GM12878 (cell line): ENCODE data around the gene PLCB4. TPM values are rescaled to one million over a fixed set of nuclear protein-coding genes. Genes with fewer than 3 reads are reported as not detected.

Source experiments
- ATAC-seq: fragments of 200-7000 bp; cut with Tn5 transposase; 3 replicates; pipeline ENCODE4 v1.9.1; 2020; ENCODE audit warnings: mild to moderate bottlenecking, moderate library complexity
- BruUV-seq: library from RNA; stranded (reverse); fragments of 400-500 nt; replicated peaks from 2 replicates; lab custom pipeline; 2021; lab: Mats Ljungman, UMichigan
- CTCF ChIA-PET: fragments of 300-600 bp; sonication (Branson Sonifier 250); formaldehyde crosslinking; extraction: SDS; loops from one replicate; lab custom pipeline; 2021; ENCODE audit warnings: inconsistent platforms; lab: Yijun Ruan, JAX
- POLR2A ChIA-PET: fragments of 350-600 bp; formaldehyde crosslinking; extraction: SDS; loops from one replicate; lab custom pipeline; 2021; ENCODE audit warnings: inconsistent platforms; lab: Charles Lee
- RAD21 ChIA-PET: fragments of 300-600 bp; sonication (Branson Sonifier 250); formaldehyde crosslinking; loops from one replicate; lab custom pipeline; 2023; ENCODE audit warnings: antibody characterized with exemption; ENCODE audit not compliant: unreplicated experiment; lab: Charles Lee
- SMC1A ChIA-PET: fragments of 300-600 bp; sonication (Branson Sonifier 250); formaldehyde crosslinking; loops from one replicate; lab custom pipeline; 2023; ENCODE audit not compliant: unreplicated experiment, uncharacterized antibody; lab: Charles Lee
- DNase-seq: peaks from one replicate; pipeline ENCODE4 v3.0.0-alpha.2; 2011; ENCODE audit warnings: low read depth, low spot score
- FAIRE-seq: peaks from 3 replicates; lab custom pipeline; 2011; peaks lifted over from hg19 to GRCh38; lab: Jason Lieb, UNC
- H2AFZ ChIP-seq: 2 replicates; pipeline ENCODE4 v1.6.0; 2011; ENCODE audit warnings: low read depth, low read length, control low read depth; ENCODE audit not compliant: control insufficient read depth
- H3K27ac ChIP-seq: 2 replicates; pipeline ENCODE4 v1.5.1; 2011; ENCODE audit warnings: control low read depth; ENCODE audit not compliant: control insufficient read depth, insufficient read depth
- H3K27me3 ChIP-seq, 2 experiments: replicated peaks in 1 of 2; 2 replicates each; pipeline versions ENCODE4 v1.6.0 to v1.6.1; 2011; ENCODE audit warnings: low read length in 1 of 2; ENCODE audit not compliant: control insufficient read depth in 2 of 2, insufficient read depth in 2 of 2
- H3K36me3 ChIP-seq, 2 experiments: 2 replicates each; pipeline ENCODE4 v1.5.1; 2011; ENCODE audit warnings: low read length in 1 of 2; ENCODE audit not compliant: control insufficient read depth in 2 of 2, insufficient read depth in 2 of 2
- H3K4me1 ChIP-seq: 2 replicates; pipeline ENCODE4 v1.6.1; 2011; ENCODE audit warnings: mild to moderate bottlenecking, low read length, moderate library complexity, mixed read lengths; ENCODE audit not compliant: control insufficient read depth, insufficient read depth
- H3K4me2 ChIP-seq: 2 replicates; pipeline ENCODE4 v1.6.0; 2011; ENCODE audit warnings: control low read depth; ENCODE audit not compliant: control insufficient read depth, insufficient read depth
- H3K4me3 ChIP-seq: fragments of 200-600 bp; sonication (generic); 2 replicates; pipeline ENCODE4 v1.5.1; 2016
- H3K79me2 ChIP-seq: 2 replicates; pipeline ENCODE4 v1.6.0; 2011; ENCODE audit warnings: low read length; ENCODE audit not compliant: control insufficient read depth, insufficient read depth
- H3K9ac ChIP-seq: 2 replicates; pipeline ENCODE4 v1.8.0; 2011; ENCODE audit warnings: low read length, control low read depth, mixed read lengths; ENCODE audit not compliant: control insufficient read depth, insufficient read depth
- H3K9me3 ChIP-seq: replicated peaks from 3 replicates; pipeline ENCODE4 v1.5.1; 2011; ENCODE audit warnings: mild to moderate bottlenecking, low read length; ENCODE audit not compliant: control insufficient read depth, insufficient read depth
- H4K20me1 ChIP-seq: 2 replicates; pipeline ENCODE4 v1.6.0; 2011; ENCODE audit not compliant: control insufficient read depth, insufficient read depth
- E2F4 ChIP-seq: IDR thresholded peaks from 2 replicates; pipeline ENCODE4 v1.6.1; 2012; ENCODE audit warnings: low read depth, low read length, improper control_type of control experiment
- EGR1 ChIP-seq, 2 experiments: IDR thresholded peaks; 1 replicate in 1 of 2; 2 replicates in 1 of 2; pipeline ENCODE4 v1.6.1; 2011 to 2012; ENCODE audit warnings: low read depth in 2 of 2, low read length in 2 of 2, borderline replicate concordance in 1 of 2, mild to moderate bottlenecking in 1 of 2, moderate library complexity in 1 of 2
- HDGF ChIP-seq: fragments of 450-650 bp; IDR thresholded peaks from 2 replicates; pipeline ENCODE4 v1.6.1; 2016; ENCODE audit warnings: antibody characterized with exemption
- JUNB ChIP-seq: IDR thresholded peaks from 2 replicates; pipeline ENCODE4 v1.6.1; 2016; ENCODE audit warnings: antibody characterized with exemption, mild to moderate bottlenecking
- KLF5 ChIP-seq: fragments of 450-650 bp; IDR thresholded peaks from 2 replicates; pipeline ENCODE4 v1.6.1; 2014; ENCODE audit warnings: mild to moderate bottlenecking; ENCODE audit not compliant: partially characterized antibody
- MLLT1 ChIP-seq: fragments of 450-650 bp; IDR thresholded peaks from 2 replicates; pipeline ENCODE4 v1.6.1; 2016; ENCODE audit warnings: mild to moderate bottlenecking
- MTA2 ChIP-seq: fragments of 450-650 bp; IDR thresholded peaks from 2 replicates; pipeline ENCODE4 v1.6.1; 2016; ENCODE audit warnings: low read depth, mild to moderate bottlenecking, moderate library complexity
- NR2C2 ChIP-seq: IDR thresholded peaks from 2 replicates; pipeline ENCODE4 v1.6.1; 2011; ENCODE audit warnings: borderline replicate concordance, low read depth; ENCODE audit not compliant: control insufficient read depth, insufficient read length
- RUNX3 ChIP-seq: IDR thresholded peaks from 2 replicates; pipeline ENCODE4 v1.6.1; 2012; ENCODE audit warnings: low read length, inconsistent platforms
- SMARCA5 ChIP-seq: fragments of 450-650 bp; IDR thresholded peaks from 2 replicates; pipeline ENCODE4 v1.6.1; 2017; ENCODE audit warnings: mild to moderate bottlenecking
- SREBF2 ChIP-seq: IDR thresholded peaks from 2 replicates; pipeline ENCODE4 v1.6.1; 2012; ENCODE audit warnings: mild to moderate bottlenecking, low read length
- TBL1XR1 ChIP-seq: IDR thresholded peaks from 2 replicates; pipeline ENCODE4 v1.6.1; 2012; ENCODE audit warnings: low read depth, low read length, improper control_type of control experiment
- ZNF207 ChIP-seq: fragments of 450-650 bp; IDR thresholded peaks from 2 replicates; pipeline ENCODE4 v1.6.1; 2014; ENCODE audit warnings: antibody characterized with exemption, mild to moderate bottlenecking, borderline replicate concordance
- WGBS: methylation state at CpG from one replicate; pipeline ENCODE4 v1.1.6; 2016; ENCODE audit warnings: low lambda C conversion rate; ENCODE audit not compliant: insufficient replicate concordance, insufficient coverage; ENCODE audit errors: missing lambda C conversion rate; 5-methylcytosine and 5-hydroxymethylcytosine counted together
- in situ Hi-C: fragments of 300-500 bp; cut with MboI; formaldehyde crosslinking; loops from 9 replicates; pipeline ENCODE4 v1.14.3; 2018; ENCODE audit warnings: mixed read lengths
- intact Hi-C: fragments of 100-400 bp; cut with micrococcal nuclease; formaldehyde crosslinking; loops from one replicate; pipeline ENCODE4 v1.14.2; 2022; ENCODE audit not compliant: unreplicated experiment
- polyA plus RNA-seq, 11 experiments: library from polyadenylated mRNA; depleted of rRNA in 4 of 11; unstranded in 6 of 11; stranded (reverse) in 5 of 11; fragments of >200 nt; fragmentation: Nextera tagmentation in 4 of 11; fragmentation: Illumina TruSeq in 1 of 11; extraction: Ambion mirVana in 4 of 11; extraction: Trizol in 1 of 11; gene quantifications; 1 replicate in 1 of 11; 2 replicates in 10 of 11; pipeline versions ENCODE4 v1.2.1 to v1.2.3, GENCODE V29; 2011 to 2016; ENCODE audit warnings: inconsistent platforms in 2 of 11, missing spikeins in 2 of 11, low read depth in 1 of 11
- total RNA-seq, 4 experiments: library from RNA; depleted of rRNA in 3 of 4; stranded (reverse); fragments of >200 nt in 3 of 4; fragmentation: Illumina TruSeq in 1 of 4; extraction: Trizol in 1 of 4; gene quantifications; 2 replicates each; pipeline versions ENCODE4 v1.2.1 to v1.2.3, GENCODE V29; 2013 to 2021

The PLCB4 gene
- total and polyA plus RNA-seq, 10 of the 15 experiments (the other 5 are each of a cell fraction or from before 2014, with no cell fraction given): not detected

GRCh38 chr20:9501473-9501872, 432.6 kb downstream of the PLCB4 start:
- Histone ChIP-seq H3K4me3 (no peak overlapping the region), H2AFZ (no peak overlapping the region), H3K4me2 (no peak overlapping the region), H3K27ac (no peak overlapping the region), H3K9me3 (no peaks in the 10 kb centered on the region; the same call in 2 of the 3 replicates), H3K9ac (no peak overlapping the region), H3K79me2 (no peaks in the 10 kb centered on the region), H3K27me3 (peaks cover 0 to 4% of the 10 kb centered on the region in 2 experiments; a peak in 3 of 4 replicates), H3K36me3 (no peaks in the 10 kb centered on the region), H3K4me1 (peaks cover 12% of the 10 kb centered on the region), H4K20me1 (no peaks in the 10 kb centered on the region)
- no peak for TF ChIP-seq MLLT1
- no peak for TF ChIP-seq TBL1XR1
- TF ChIP-seq HDGF: no peak
- TF ChIP-seq E2F4: no peak
- TF ChIP-seq JUNB: no peak
- no peak for TF ChIP-seq NR2C2
- no peak for TF ChIP-seq KLF5
- TF ChIP-seq SMARCA5: no peak
- no peak for TF ChIP-seq MTA2
- no peak for TF ChIP-seq EGR1 (IDR thresholded peaks at IDR 0.05; ENCODE audit: borderline replicate concordance in 1 of 2, low read depth in 2 of 2, low read length in 2 of 2)
- TF ChIP-seq SREBF2: no peak
- no peak for TF ChIP-seq ZNF207
- TF ChIP-seq RUNX3: no peak
- ChIA-PET RAD21 (no interaction called here), CTCF (interaction anchor here (0.6 kb wide), 1 partner anchor 216 kb away, joined by 3 read pairs; no protein-coding TSS in a partner anchor), SMC1A (no interaction called here), POLR2A (no interaction called here)
- intact Hi-C loops (no loop called here), in situ Hi-C loops (no loop called here)
- ATAC-seq: no peak
- WGBS: 39% methylated on average over 2 of the region's 2 CpGs
- BruUV-seq: no TSS peak
- no peak for FAIRE-seq
- DNase-seq: no peak
